Measurements from ENCODE around the gene ZMIZ1.

DNA sequence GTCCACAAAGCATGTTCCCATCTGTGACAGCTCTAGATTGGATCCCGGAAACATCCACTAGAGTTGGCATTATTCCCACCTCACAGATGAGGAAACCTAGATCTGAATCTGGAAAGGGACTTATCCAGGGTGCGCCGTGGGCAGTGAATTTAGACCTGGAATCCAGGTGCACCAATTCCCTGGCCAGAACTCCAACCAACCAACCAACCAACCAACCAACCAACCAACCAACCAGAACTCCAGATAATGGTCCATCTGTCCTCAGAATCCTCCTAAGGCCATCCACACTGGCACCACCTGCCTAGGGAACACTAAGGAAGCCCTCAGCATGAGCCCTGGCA is 42.0 kb upstream of the ZMIZ1 start:
- TF ChIP-seq ZFP41 (tag by site-specific recombination; IDR thresholded peaks at IDR 0.05; ENCODE audit: borderline replicate concordance) = no peak
- TF ChIP-seq KLF16 (tag by site-specific recombination; IDR thresholded peaks at IDR 0.05) = no peak
- TF ChIP-seq ZBTB48 (tag by site-specific recombination; IDR thresholded peaks at IDR 0.05) = no peak
- TF ChIP-seq ZNF561 (tag by site-specific recombination; IDR thresholded peaks at IDR 0.05; ENCODE audit: borderline replicate concordance) = no peak
- TF ChIP-seq ZNF24 (tag by site-specific recombination; IDR thresholded peaks at IDR 0.05) = no peak
- no peak for TF ChIP-seq KLF8 (tag by site-specific recombination; IDR thresholded peaks at IDR 0.05)
- TF ChIP-seq, protein P1, sequence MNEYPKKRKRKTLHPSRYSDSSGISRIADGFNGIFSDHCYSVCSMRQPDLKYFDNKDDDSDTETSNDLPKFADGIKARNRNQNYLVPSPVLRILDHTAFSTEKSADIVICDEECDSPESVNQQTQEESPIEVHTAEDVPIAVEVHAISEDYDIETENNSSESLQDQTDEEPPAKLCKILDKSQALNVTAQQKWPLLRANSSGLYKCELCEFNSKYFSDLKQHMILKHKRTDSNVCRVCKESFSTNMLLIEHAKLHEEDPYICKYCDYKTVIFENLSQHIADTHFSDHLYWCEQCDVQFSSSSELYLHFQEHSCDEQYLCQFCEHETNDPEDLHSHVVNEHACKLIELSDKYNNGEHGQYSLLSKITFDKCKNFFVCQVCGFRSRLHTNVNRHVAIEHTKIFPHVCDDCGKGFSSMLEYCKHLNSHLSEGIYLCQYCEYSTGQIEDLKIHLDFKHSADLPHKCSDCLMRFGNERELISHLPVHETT (tag by site-specific recombination; IDR thresholded peaks at IDR 0.05) = no peak
- no peak for TF ChIP-seq KLF10 (tag by site-specific recombination; IDR thresholded peaks at IDR 0.05)
- TF ChIP-seq, protein P2, sequence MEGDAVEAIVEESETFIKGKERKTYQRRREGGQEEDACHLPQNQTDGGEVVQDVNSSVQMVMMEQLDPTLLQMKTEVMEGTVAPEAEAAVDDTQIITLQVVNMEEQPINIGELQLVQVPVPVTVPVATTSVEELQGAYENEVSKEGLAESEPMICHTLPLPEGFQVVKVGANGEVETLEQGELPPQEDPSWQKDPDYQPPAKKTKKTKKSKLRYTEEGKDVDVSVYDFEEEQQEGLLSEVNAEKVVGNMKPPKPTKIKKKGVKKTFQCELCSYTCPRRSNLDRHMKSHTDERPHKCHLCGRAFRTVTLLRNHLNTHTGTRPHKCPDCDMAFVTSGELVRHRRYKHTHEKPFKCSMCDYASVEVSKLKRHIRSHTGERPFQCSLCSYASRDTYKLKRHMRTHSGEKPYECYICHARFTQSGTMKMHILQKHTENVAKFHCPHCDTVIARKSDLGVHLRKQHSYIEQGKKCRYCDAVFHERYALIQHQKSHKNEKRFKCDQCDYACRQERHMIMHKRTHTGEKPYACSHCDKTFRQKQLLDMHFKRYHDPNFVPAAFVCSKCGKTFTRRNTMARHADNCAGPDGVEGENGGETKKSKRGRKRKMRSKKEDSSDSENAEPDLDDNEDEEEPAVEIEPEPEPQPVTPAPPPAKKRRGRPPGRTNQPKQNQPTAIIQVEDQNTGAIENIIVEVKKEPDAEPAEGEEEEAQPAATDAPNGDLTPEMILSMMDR (tag by site-specific recombination; IDR thresholded peaks at IDR 0.05) = no peak

All from HEK293 (cell line).